Fibroblast of lung (primary cell): ENCODE measurements around the gene LRMDA. TPM values are rescaled to one million over a fixed set of nuclear protein-coding genes. Genes with fewer than 3 reads are reported as not detected.

Experiments used
- DNase-seq, 2 donors: peaks; one replicate each; pipeline versions ENCODE4 v3.0.0 to v3.0.0-alpha.2; 2010; ENCODE audit warnings: low read depth in 2 of 2
- H2AFZ ChIP-seq: 2 replicates; pipeline ENCODE4 v1.5.1; 2012; ENCODE audit warnings: low read length, control low read depth, inconsistent platforms
- H3K27ac ChIP-seq: 2 replicates; pipeline ENCODE4 v1.5.1; 2011; ENCODE audit warnings: low read length, control low read depth; ENCODE audit not compliant: insufficient read depth
- H3K27me3 ChIP-seq: 2 replicates; pipeline ENCODE4 v1.5.1; 2011; ENCODE audit warnings: mild to moderate bottlenecking, low read length; ENCODE audit not compliant: control insufficient read depth, insufficient read depth
- H3K36me3 ChIP-seq: 2 replicates; pipeline ENCODE4 v1.5.1; 2011; ENCODE audit warnings: low read length; ENCODE audit not compliant: control insufficient read depth, insufficient read depth
- H3K4me1 ChIP-seq: 2 replicates; pipeline ENCODE4 v1.5.1; 2011; ENCODE audit warnings: low read length; ENCODE audit not compliant: control insufficient read depth, insufficient read depth; ENCODE audit errors: extremely low read depth
- H3K4me2 ChIP-seq: 2 replicates; pipeline ENCODE4 v1.5.1; 2011; ENCODE audit warnings: low read length, control low read depth; ENCODE audit not compliant: insufficient read depth; ENCODE audit errors: extremely low read depth
- H3K4me3 ChIP-seq, 4 experiments: fragments of 200-600 bp in 1 of 4; sonication (generic) in 1 of 4; replicated peaks in 1 of 4; 2 replicates each; pipeline ENCODE4 v1.5.1; 2011 to 2016; ENCODE audit warnings: low read length in 4 of 4, low read depth in 3 of 4, mild to moderate bottlenecking in 3 of 4, control low read depth in 2 of 4, inconsistent platforms in 1 of 4, mixed read lengths in 1 of 4; ENCODE audit not compliant: insufficient read depth in 1 of 4; ENCODE audit errors: control extremely low read depth in 1 of 4
- H3K79me2 ChIP-seq: 2 replicates; pipeline ENCODE4 v1.5.1; 2012; ENCODE audit warnings: mild to moderate bottlenecking, low read length, inconsistent platforms; ENCODE audit not compliant: control insufficient read depth, insufficient read depth
- H3K9ac ChIP-seq: 2 replicates; pipeline ENCODE4 v1.5.1; 2011; ENCODE audit warnings: mild to moderate bottlenecking, low read length, control low read depth; ENCODE audit not compliant: insufficient read depth
- H3K9me3 ChIP-seq: 2 replicates; pipeline ENCODE4 v1.5.1; 2012; ENCODE audit warnings: low read depth, low read length; ENCODE audit not compliant: control insufficient read depth, insufficient read depth
- H4K20me1 ChIP-seq: 2 replicates; pipeline ENCODE4 v1.5.1; 2011; ENCODE audit warnings: low read length; ENCODE audit not compliant: control insufficient read depth, insufficient read depth; ENCODE audit errors: extremely low read depth
- EZH2 ChIP-seq: IDR thresholded peaks from 2 replicates; pipeline ENCODE4 v1.5.1; 2012; ENCODE audit warnings: low read length, control low read depth, mild to moderate bottlenecking; ENCODE audit errors: missing control alignments
- polyA plus RNA-seq, 2 donors: library from polyadenylated mRNA; depleted of rRNA in 1 of 2; stranded (reverse) in 1 of 2; unstranded in 1 of 2; fragments of >200 nt; gene quantifications; 2 replicates each; pipeline ENCODE4 v1.2.1, GENCODE V29; 2011 to 2012; ENCODE audit warnings: missing spikeins in 1 of 2
- total RNA-seq: library from RNA; depleted of rRNA; stranded (reverse); fragments of >200 nt; gene quantifications from 2 replicates; pipeline ENCODE4 v1.2.1, GENCODE V29; 2014
- TF ChIP-seq, protein P1 (sequence below), 2 donors: IDR thresholded peaks in 1 of 2; conservative IDR thresholded peaks in 1 of 2; 1 replicate in 1 of 2; 2 replicates in 1 of 2; pipeline ENCODE4 v1.5.1; 2011 to 2012; ENCODE audit warnings: low read length in 2 of 2, control low read depth in 1 of 2, inconsistent platforms in 1 of 2, low read depth in 1 of 2, mild to moderate bottlenecking in 1 of 2

LRMDA gene
- total and polyA plus RNA-seq, 2 donors (not counting 1 experiment from before 2014, with no cell fraction given) = 1.7 to 2.0 TPM

DNA sequence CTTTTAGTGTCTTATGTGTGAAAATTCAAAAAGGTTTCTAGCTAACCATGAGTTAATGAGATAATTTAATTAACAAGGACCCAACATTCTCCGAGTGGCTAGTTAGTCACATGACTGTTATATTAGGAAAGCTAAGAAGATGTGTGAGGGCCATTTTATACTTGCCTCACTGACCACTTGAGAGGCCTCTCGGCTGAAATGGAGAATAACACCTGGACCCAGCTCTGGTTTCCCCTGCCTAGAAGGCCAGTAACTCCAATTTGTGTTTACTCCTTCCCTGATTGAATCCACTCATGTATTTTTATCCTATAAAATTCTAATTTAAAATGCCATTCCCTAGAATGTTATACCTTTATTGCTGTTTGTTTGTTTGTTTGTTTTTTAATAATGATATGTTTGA is 1115.0 kb downstream of the LRMDA start:
- TF ChIP-seq, protein P1, sequence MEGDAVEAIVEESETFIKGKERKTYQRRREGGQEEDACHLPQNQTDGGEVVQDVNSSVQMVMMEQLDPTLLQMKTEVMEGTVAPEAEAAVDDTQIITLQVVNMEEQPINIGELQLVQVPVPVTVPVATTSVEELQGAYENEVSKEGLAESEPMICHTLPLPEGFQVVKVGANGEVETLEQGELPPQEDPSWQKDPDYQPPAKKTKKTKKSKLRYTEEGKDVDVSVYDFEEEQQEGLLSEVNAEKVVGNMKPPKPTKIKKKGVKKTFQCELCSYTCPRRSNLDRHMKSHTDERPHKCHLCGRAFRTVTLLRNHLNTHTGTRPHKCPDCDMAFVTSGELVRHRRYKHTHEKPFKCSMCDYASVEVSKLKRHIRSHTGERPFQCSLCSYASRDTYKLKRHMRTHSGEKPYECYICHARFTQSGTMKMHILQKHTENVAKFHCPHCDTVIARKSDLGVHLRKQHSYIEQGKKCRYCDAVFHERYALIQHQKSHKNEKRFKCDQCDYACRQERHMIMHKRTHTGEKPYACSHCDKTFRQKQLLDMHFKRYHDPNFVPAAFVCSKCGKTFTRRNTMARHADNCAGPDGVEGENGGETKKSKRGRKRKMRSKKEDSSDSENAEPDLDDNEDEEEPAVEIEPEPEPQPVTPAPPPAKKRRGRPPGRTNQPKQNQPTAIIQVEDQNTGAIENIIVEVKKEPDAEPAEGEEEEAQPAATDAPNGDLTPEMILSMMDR (conservative IDR thresholded peaks at IDR 0.05 in 1 of 2, IDR thresholded peaks at IDR 0.05 in 1 of 2; ENCODE audit: low read depth in 1 of 2, low read length in 2 of 2) = no peak
- TF ChIP-seq EZH2 = no peak
- H3K27me3 ChIP-seq = no peaks in the 10 kb centered on the region
- H3K36me3 ChIP-seq = no peaks in the 10 kb centered on the region
- H3K79me2 ChIP-seq = no peaks in the 10 kb centered on the region
- H3K4me2 ChIP-seq = no peak overlapping the region
- no peaks in the 10 kb centered on the region for H3K9me3 ChIP-seq
- peaks cover 2% of the 10 kb centered on the region for H3K4me1 ChIP-seq
- H2AFZ ChIP-seq = no peak overlapping the region
- H4K20me1 ChIP-seq = no peaks in the 10 kb centered on the region
- H3K4me3 ChIP-seq = no peak overlapping the region
- DNase-seq = no peak
- H3K27ac ChIP-seq = no peak overlapping the region
- H3K9ac ChIP-seq = no peak overlapping the region

DNA sequence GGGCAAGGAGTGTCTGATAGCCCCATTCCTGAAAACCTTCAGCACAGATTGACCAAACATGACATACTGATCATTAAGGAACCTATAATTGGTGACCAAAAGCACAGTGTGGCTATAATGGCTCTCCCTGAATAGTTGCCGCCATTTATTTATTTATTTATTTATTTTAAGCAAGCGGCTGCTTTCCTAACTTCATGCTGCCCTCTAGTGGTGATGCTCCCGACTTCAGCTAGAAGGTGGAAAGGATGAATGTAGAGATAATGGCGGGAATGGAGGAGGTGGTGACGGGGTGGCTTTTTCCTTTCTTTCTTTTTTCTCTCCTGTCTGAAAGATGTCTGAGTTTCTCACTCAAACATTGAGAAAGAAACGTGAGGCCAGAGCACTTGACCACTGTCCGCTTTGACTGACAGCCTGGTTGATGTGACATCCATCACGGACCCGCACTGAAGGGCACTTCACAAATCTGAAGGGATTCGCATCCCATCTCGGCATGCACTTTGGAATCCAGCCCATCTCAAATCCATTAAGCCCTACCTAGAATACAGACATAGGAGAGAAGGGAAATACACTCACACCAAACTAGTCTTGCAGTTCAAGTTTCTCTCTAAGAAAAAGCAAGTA is 1116.0 kb downstream of the LRMDA start:
- Histone ChIP-seq H3K27me3 (no peaks in the 10 kb centered on the region), H3K79me2 (no peaks in the 10 kb centered on the region), H3K4me3 (peak overlapping the region in 1 of 4 experiments; percentile 17), H3K27ac (no peak overlapping the region), H3K4me2 (peak overlapping the region; percentile 0), H2AFZ (peak overlapping the region; percentile 20), H3K9ac (no peak overlapping the region), H3K9me3 (no peaks in the 10 kb centered on the region), H3K4me1 (peaks cover 2% of the 10 kb centered on the region), H3K36me3 (no peaks in the 10 kb centered on the region), H4K20me1 (no peaks in the 10 kb centered on the region)
- DNase-seq = peak; percentile 69 to 87
- TF ChIP-seq, protein P1 (conservative IDR thresholded peaks at IDR 0.05 in 1 of 2, IDR thresholded peaks at IDR 0.05 in 1 of 2; ENCODE audit: low read depth in 1 of 2, low read length in 2 of 2) = peak; percentile 73 to 79
- no peak for TF ChIP-seq EZH2

DNA sequence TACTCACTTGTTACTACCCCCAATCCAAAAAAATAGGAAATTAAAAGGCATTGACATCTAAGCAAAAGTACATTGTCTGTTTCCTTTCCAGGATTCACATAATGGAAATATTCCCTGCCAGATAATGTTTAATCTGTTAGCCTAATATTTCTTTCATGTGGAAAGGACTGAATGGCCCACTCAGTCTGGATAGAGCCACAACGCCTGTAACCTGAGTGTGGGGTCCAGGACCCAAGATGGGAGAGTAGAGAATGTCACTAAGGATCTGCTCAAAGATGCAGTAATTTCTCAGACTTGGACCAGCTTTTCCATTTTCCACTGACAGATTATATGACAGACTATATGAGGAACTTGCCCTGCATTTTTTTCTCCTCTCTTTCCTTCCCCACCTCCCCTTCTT is 1117.3 kb downstream of the LRMDA start:
- Histone ChIP-seq H3K4me2 (no peak overlapping the region), H3K27me3 (no peaks in the 10 kb centered on the region), H3K4me3 (no peak overlapping the region), H3K9ac (no peak overlapping the region), H3K27ac (no peak overlapping the region), H3K79me2 (no peaks in the 10 kb centered on the region), H4K20me1 (no peaks in the 10 kb centered on the region), H3K4me1 (peaks cover 2% of the 10 kb centered on the region), H3K36me3 (no peaks in the 10 kb centered on the region), H3K9me3 (no peaks in the 10 kb centered on the region), H2AFZ (no peak overlapping the region)
- DNase-seq = no peak
- TF ChIP-seq EZH2 = no peak
- TF ChIP-seq, protein P1 (conservative IDR thresholded peaks at IDR 0.05 in 1 of 2, IDR thresholded peaks at IDR 0.05 in 1 of 2; ENCODE audit: low read depth in 1 of 2, low read length in 2 of 2) = no peak
